Transverse colon (tissue), 4 donors: ENCODE data around the gene KLHDC9. TPM values are rescaled to one million over a fixed set of nuclear protein-coding genes. Genes with fewer than 3 reads are reported as not detected.

Source experiments
- DNase-seq: peaks from one replicate; pipeline ENCODE4 v3.0.0-alpha.2; 2019
- H3K27ac ChIP-seq, 4 donors: fragments of 200-600 bp; sonication (generic); 2 replicates each; pipeline ENCODE4 v1.5.1; 2016 to 2018; ENCODE audit warnings: inconsistent platforms in 4 of 4
- H3K27me3 ChIP-seq: fragments of 200-600 bp; sonication (generic); 2 replicates; pipeline ENCODE4 v1.5.1; 2017; ENCODE audit warnings: inconsistent platforms
- H3K36me3 ChIP-seq, 4 donors: fragments of 200-600 bp; sonication (generic); 2 replicates each; pipeline ENCODE4 v1.5.1; 2017 to 2019; ENCODE audit warnings: inconsistent platforms in 4 of 4
- H3K4me1 ChIP-seq, 4 donors: fragments of 200-600 bp; sonication (generic); 2 replicates each; pipeline ENCODE4 v1.5.1; 2017 to 2020; ENCODE audit warnings: inconsistent platforms in 4 of 4
- H3K4me3 ChIP-seq, 4 donors: fragments of 200-600 bp; sonication (generic); 1 replicate in 1 of 4; 2 replicates in 3 of 4; pipeline versions ENCODE4 v1.5.1 to v1.6.1; 2017 to 2019; ENCODE audit warnings: inconsistent platforms in 4 of 4
- H3K9me3 ChIP-seq, 2 donors: fragments of 200-600 bp; sonication (generic); 2 replicates each; pipeline ENCODE4 v1.5.1; 2017 to 2019; ENCODE audit warnings: inconsistent platforms in 2 of 2
- EP300 ChIP-seq: sonication (generic); formaldehyde crosslinking; IDR thresholded peaks from one replicate; pipeline ENCODE4 v1.6.1; 2017; ENCODE audit warnings: antibody characterized with exemption, low read depth
- POLR2A ChIP-seq: fragments of 450-650 bp; IDR thresholded peaks from one replicate; pipeline ENCODE4 v1.6.1; 2016; ENCODE audit warnings: antibody characterized with exemption, mild to moderate bottlenecking, moderate library complexity
- POLR2AphosphoS5 ChIP-seq, 3 donors: sonication (generic); formaldehyde crosslinking; IDR thresholded peaks; one replicate each; pipeline ENCODE4 v1.6.1; 2016; ENCODE audit warnings: antibody characterized with exemption in 3 of 3
- WGBS, 2 donors: methylation state at CpG; one replicate each; pipeline ENCODE4 v1.1.5; 2018; ENCODE audit warnings: low coverage in 1 of 2; 5-methylcytosine and 5-hydroxymethylcytosine counted together
- in situ Hi-C, 4 donors: fragments of 200-750 bp; cut with MboI; loops; one replicate each; pipeline versions ENCODE4 v1.15.0 to v1.15.1; 2017; ENCODE audit warnings: low sequenced_read_pairs in 3 of 4, low pct_ligation_motif_present in 1 of 4, low pct_unique_long_range_greater_than_20kb in 1 of 4
- intact Hi-C: fragments of 100-400 bp; cut with DNase I; formaldehyde crosslinking; loops from one replicate; pipeline ENCODE4 v1.15.1; 2023; ENCODE audit warnings: low total_unique reads
- total RNA-seq, 4 donors: library from RNA; depleted of rRNA; stranded (reverse); fragments of >200 nt; gene quantifications; one replicate each; pipeline ENCODE4 v1.1.0, GENCODE V29; 2016
- TF ChIP-seq, protein P1 (sequence below), 5 experiments: fragments of 200-600 bp in 3 of 5; fragments of 450-650 bp in 2 of 5; sonication (generic) in 3 of 5; IDR thresholded peaks; 1 replicate in 2 of 5; 2 replicates in 3 of 5; pipeline ENCODE4 v1.5.1; 2016 to 2017; ENCODE audit warnings: antibody characterized with exemption in 5 of 5, inconsistent platforms in 3 of 5, mild to moderate bottlenecking in 2 of 5, moderate library complexity in 1 of 5

Gene KLHDC9
- total RNA-seq, 4 donors from 2014 or later = 0.80 to 16.9 (median 8.7) TPM; not detected in 1

DNA sequence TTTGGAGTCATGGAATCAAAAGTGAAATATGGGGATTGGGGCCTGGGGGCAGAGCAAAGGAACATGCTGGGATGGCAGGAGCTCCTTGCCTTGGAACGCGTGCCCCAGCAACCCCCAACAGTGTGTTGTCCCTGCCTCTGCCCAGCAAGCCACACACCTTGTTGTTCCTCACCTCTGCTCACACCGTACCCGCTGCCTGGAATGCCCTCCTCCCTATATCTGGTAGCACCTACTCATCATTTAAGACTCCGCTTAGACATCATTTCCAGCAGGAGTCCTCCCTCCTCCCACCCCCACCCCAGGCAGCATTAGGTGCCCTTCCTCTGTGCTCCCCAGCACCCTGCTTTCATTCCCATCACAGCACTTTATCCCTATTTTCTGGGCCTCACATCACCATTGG, 16.6 kb upstream of the KLHDC9 start:
- in situ Hi-C loops (loop anchor here in 1 of 4 donors (25.0 kb wide), 1 partner anchor 244 kb away; no protein-coding TSS in a partner anchor), intact Hi-C loops (no loop called here)
- WGBS, 2 donors = 50 to 77% methylated on average over 2 to 5 of the region's 5 CpGs
- Histone ChIP-seq H3K27me3 (no peaks in the 10 kb centered on the region), H3K27ac (no peak overlapping the region), H3K4me3 (no peak overlapping the region), H3K9me3 (no peaks in the 10 kb centered on the region), H3K4me1 (peaks cover 8 to 19% (median 15%) of the 10 kb centered on the region in 4 donors), H3K36me3 (no peaks in the 10 kb centered on the region)
- TF ChIP-seq EP300 = no peak
- no peak for TF ChIP-seq POLR2AphosphoS5 (IDR thresholded peaks at IDR 0.05)
- no peak for TF ChIP-seq POLR2A
- TF ChIP-seq, protein P1, sequence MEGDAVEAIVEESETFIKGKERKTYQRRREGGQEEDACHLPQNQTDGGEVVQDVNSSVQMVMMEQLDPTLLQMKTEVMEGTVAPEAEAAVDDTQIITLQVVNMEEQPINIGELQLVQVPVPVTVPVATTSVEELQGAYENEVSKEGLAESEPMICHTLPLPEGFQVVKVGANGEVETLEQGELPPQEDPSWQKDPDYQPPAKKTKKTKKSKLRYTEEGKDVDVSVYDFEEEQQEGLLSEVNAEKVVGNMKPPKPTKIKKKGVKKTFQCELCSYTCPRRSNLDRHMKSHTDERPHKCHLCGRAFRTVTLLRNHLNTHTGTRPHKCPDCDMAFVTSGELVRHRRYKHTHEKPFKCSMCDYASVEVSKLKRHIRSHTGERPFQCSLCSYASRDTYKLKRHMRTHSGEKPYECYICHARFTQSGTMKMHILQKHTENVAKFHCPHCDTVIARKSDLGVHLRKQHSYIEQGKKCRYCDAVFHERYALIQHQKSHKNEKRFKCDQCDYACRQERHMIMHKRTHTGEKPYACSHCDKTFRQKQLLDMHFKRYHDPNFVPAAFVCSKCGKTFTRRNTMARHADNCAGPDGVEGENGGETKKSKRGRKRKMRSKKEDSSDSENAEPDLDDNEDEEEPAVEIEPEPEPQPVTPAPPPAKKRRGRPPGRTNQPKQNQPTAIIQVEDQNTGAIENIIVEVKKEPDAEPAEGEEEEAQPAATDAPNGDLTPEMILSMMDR (IDR thresholded peaks at IDR 0.05) = no peak
- no peak for DNase-seq

DNA sequence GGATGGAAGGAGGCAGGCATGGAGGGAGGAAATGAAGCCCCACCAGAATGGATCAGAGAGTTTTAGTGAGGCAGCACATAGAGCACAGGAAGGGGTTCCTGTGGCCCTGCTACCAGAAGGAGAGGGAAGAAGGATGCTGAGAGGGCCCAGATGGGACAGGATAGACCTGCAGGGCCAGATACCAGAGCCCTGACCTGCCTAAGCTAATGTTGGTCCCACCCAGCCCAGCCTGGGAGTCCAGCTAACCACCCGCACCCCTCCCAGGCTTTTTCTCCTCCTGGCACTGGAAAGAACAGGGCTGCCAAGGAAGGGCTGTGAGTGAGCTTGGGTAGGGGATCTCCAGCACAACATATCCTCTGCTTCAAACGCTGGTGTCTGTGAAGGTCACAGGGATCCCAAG, 15.7 kb upstream of the KLHDC9 start:
- intact Hi-C loops = no loop called here
- DNase-seq = no peak
- Histone ChIP-seq H3K4me1 (peaks cover 8 to 19% (median 16%) of the 10 kb centered on the region in 4 donors), H3K4me3 (no peak overlapping the region), H3K27ac (peak overlapping the region in 1 of 4 donors; percentile 34), H3K27me3 (no peaks in the 10 kb centered on the region), H3K9me3 (no peaks in the 10 kb centered on the region), H3K36me3 (no peaks in the 10 kb centered on the region)
- no peak for TF ChIP-seq POLR2A
- TF ChIP-seq EP300 = no peak
- no peak for TF ChIP-seq POLR2AphosphoS5 (IDR thresholded peaks at IDR 0.05)
- TF ChIP-seq, protein P1 (IDR thresholded peaks at IDR 0.05) = no peak
- in situ Hi-C loops = loop anchor here in 1 of 4 donors (25.0 kb wide), 1 partner anchor 245 kb away; no protein-coding TSS in a partner anchor
- WGBS, 2 donors = 76% methylated on average over 2 of the region's 2 CpGs; no CpG with 5 or more reads in 1 of the 2 donors

DNA sequence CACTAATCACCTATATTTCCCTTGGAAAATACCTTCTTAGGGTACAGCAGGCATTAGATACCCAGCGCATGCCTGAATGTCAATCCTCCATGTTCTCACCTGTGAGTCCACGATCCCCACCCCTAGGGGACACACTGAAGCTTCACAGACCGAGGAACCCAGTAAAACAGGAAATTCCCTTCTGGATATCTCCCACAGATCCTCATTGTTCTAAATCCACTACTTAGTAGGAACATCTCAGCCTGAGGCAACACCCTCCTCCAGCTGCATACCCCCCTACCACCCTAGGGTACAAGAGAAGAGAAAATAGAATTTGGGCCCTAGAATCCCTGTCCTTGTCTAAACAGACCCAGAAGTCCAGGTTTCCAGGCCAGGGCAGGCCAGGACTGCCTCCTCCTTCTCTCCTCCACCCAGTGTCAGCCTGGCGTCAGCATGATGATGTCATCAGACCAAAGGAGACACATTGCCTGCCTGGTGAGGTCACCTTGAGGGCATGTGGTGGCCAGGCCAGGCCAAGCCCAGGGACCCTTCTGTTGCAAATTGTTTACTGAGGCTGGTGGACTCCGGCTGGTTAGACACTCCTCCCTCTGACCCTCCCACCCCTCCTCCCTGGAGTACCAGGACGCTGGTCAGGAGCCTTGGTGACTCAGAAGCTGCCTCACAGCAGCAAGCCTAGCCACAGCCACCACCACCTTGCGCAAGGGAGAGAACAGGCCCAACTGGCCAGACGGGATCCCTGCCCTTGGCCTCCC, 15.0 kb upstream of the KLHDC9 start:
- Histone ChIP-seq H3K4me1 (peaks cover 8 to 19% (median 16%) of the 10 kb centered on the region in 4 donors), H3K27ac (peak overlapping the region; percentile 34 to 58 (median 42)), H3K36me3 (no peaks in the 10 kb centered on the region), H3K4me3 (no peak overlapping the region), H3K9me3 (no peaks in the 10 kb centered on the region), H3K27me3 (no peaks in the 10 kb centered on the region)
- in situ Hi-C loops = loop anchor here in 1 of 4 donors (25.0 kb wide), 1 partner anchor 246 kb away; no protein-coding TSS in a partner anchor
- TF ChIP-seq, protein P1 (IDR thresholded peaks at IDR 0.05) = no peak
- TF ChIP-seq POLR2AphosphoS5 (IDR thresholded peaks at IDR 0.05) = peak; percentile 11 to 76 (median 58)
- 63 to 87% methylated on average over 3 to 8 of the region's 8 CpGs for WGBS, 2 donors
- peak; percentile 88 for DNase-seq
- intact Hi-C loops = no loop called here

DNA sequence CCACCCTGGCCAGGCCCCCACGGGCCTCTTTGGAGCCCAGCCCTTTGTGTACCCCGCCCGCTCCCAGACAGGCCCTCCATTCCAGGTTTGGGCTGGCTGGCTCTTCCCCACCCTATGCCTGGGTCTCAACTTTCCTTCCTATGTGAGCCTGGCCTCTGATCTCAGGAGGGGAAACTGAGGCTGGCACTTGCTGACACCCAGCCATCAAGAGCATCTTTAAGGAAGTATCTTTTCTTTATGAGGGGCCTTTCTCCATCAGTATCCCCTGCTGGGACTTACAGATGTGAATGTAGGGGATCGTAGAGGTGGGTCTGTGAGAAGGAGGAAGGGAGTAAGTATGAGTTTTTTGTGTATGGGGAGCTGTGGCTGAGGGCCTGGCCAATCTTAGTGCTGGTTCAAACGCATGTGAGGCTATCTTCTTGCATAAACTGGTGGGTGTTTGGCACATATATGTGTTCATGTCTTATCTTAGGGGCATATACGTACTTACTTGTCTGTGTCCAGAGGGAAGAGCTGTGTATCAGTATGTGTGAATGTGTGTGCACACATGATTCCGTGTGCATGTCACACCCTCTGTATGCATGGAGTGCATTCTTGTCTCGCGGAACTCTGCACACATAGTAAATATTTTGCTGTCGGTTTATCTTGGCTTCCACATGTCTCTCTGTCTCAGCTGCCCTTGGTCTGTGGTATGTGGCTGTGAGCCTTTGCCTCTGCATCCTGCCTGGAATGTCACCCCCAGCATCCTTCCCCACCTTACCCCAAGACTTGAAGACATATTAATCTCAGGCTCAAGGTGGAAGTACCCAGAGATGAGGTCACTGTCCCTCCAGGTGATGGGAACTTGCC, 14.2 kb upstream of the KLHDC9 start:
- in situ Hi-C loops (loop anchor here in 1 of 4 donors (25.0 kb wide), 1 partner anchor 247 kb away; no protein-coding TSS in a partner anchor), intact Hi-C loops (no loop called here)
- Histone ChIP-seq H3K4me3 (no peak overlapping the region), H3K36me3 (no peaks in the 10 kb centered on the region), H3K9me3 (no peaks in the 10 kb centered on the region), H3K27me3 (no peaks in the 10 kb centered on the region), H3K4me1 (peaks cover 8 to 21% (median 18%) of the 10 kb centered on the region in 4 donors), H3K27ac (peak overlapping the region; percentile 34 to 58 (median 42))
- TF ChIP-seq, protein P1 (IDR thresholded peaks at IDR 0.05) = no peak
- TF ChIP-seq EP300 = no peak
- TF ChIP-seq POLR2AphosphoS5 (IDR thresholded peaks at IDR 0.05) = no peak
- no peak for TF ChIP-seq POLR2A
- WGBS, 2 donors = 60 to 68% methylated on average over 3 to 10 of the region's 10 CpGs
- DNase-seq = no peak
